Measurements from ENCODE around the gene DAGLA.

The DAGLA gene

GRCh38 chr11:61738776-61739175 is 58.6 kb downstream of the DAGLA start:
- H3K4me1 Mint-ChIP-seq (ENCODE audit: low read depth), result peaks cover 17% of the 10 kb centered on the region

GRCh38 chr11:61739413-61739812 is 59.2 kb downstream of the DAGLA start:
- no peaks in the 10 kb centered on the region for H3K9me3 Mint-ChIP-seq
- no peaks in the 10 kb centered on the region for H3K27me3 Mint-ChIP-seq
- no peak overlapping the region for H3K4me3 Mint-ChIP-seq
- H3K4me1 Mint-ChIP-seq (ENCODE audit: low read depth), result peaks cover 15% of the 10 kb centered on the region
- H3K27ac Mint-ChIP-seq, result peak overlapping the region; percentile 88
- peaks cover 100% of the 10 kb centered on the region for H3K36me3 Mint-ChIP-seq (ENCODE audit: low read depth)
- intact Hi-C loops (cut with micrococcal nuclease), result no loop called here

More at GRCh38 chr11:61738776-61739175, 58.6 kb downstream of the DAGLA start:
- H3K4me3 Mint-ChIP-seq, result no peak overlapping the region
- no peaks in the 10 kb centered on the region for H3K27me3 Mint-ChIP-seq
- H3K36me3 Mint-ChIP-seq (ENCODE audit: low read depth), result peaks cover 100% of the 10 kb centered on the region
- no peaks in the 10 kb centered on the region for H3K9me3 Mint-ChIP-seq
- H3K27ac Mint-ChIP-seq, result peak overlapping the region; percentile 88
- intact Hi-C loops (cut with micrococcal nuclease), result no loop called here

GRCh38 chr11:61739966-61740365 is 59.8 kb downstream of the DAGLA start:
- Mint-ChIP-seq H3K9me3 (no peaks in the 10 kb centered on the region), H3K27me3 (no peaks in the 10 kb centered on the region)
- intact Hi-C loops (cut with micrococcal nuclease), result no loop called here

GRCh38 chr11:61742391-61742790 is 62.2 kb downstream of the DAGLA start:
- H3K36me3 Mint-ChIP-seq (ENCODE audit: low read depth), result peaks cover 95% of the 10 kb centered on the region
- H3K9me3 Mint-ChIP-seq, result no peaks in the 10 kb centered on the region
- H3K4me1 Mint-ChIP-seq (ENCODE audit: low read depth), result peaks cover 17% of the 10 kb centered on the region
- peak overlapping the region; percentile 7 for H3K4me3 Mint-ChIP-seq
- intact Hi-C loops (cut with micrococcal nuclease), result no loop called here
- no peaks in the 10 kb centered on the region for H3K27me3 Mint-ChIP-seq
- peak overlapping the region; percentile 88 for H3K27ac Mint-ChIP-seq

More at GRCh38 chr11:61739966-61740365, 59.8 kb downstream of the DAGLA start:
- H3K4me3 Mint-ChIP-seq, result no peak overlapping the region
- H3K4me1 Mint-ChIP-seq (ENCODE audit: low read depth), result peaks cover 15% of the 10 kb centered on the region
- H3K36me3 Mint-ChIP-seq (ENCODE audit: low read depth), result peaks cover 100% of the 10 kb centered on the region
- peak overlapping the region; percentile 88 for H3K27ac Mint-ChIP-seq

- Mint-ChIP-seq H3K9me3 (no peaks in the 10 kb centered on the region), H3K27ac (peak overlapping the region; percentile 88)
Observed at GRCh38 chr11:61743486-61744095, 63.4 kb downstream of the DAGLA start.

GRCh38 chr11:61744181-61744580 is 64.0 kb downstream of the DAGLA start:
- intact Hi-C loops (cut with micrococcal nuclease), result no loop called here
- H3K36me3 Mint-ChIP-seq (ENCODE audit: low read depth), result peaks cover 77% of the 10 kb centered on the region
- peaks cover 8% of the 10 kb centered on the region for H3K27me3 Mint-ChIP-seq
- H3K4me1 Mint-ChIP-seq (ENCODE audit: low read depth), result peaks cover 35% of the 10 kb centered on the region
- peak overlapping the region; percentile 42 for H3K27ac Mint-ChIP-seq
- H3K9me3 Mint-ChIP-seq, result no peaks in the 10 kb centered on the region
- H3K4me3 Mint-ChIP-seq, result no peak overlapping the region

More at GRCh38 chr11:61743486-61744095, 63.4 kb downstream of the DAGLA start:
- peaks cover 83% of the 10 kb centered on the region for H3K36me3 Mint-ChIP-seq (ENCODE audit: low read depth)
- H3K27me3 Mint-ChIP-seq, result peaks cover 5% of the 10 kb centered on the region
- intact Hi-C loops (cut with micrococcal nuclease), result no loop called here
- no peak overlapping the region for H3K4me3 Mint-ChIP-seq
- H3K4me1 Mint-ChIP-seq (ENCODE audit: low read depth), result peaks cover 29% of the 10 kb centered on the region

- H3K9me3 Mint-ChIP-seq, result no peaks in the 10 kb centered on the region
- H3K4me1 Mint-ChIP-seq (ENCODE audit: low read depth), result peaks cover 40% of the 10 kb centered on the region
- H3K4me3 Mint-ChIP-seq, result no peak overlapping the region
- intact Hi-C loops (cut with micrococcal nuclease), result no loop called here
- peak overlapping the region; percentile 42 for H3K27ac Mint-ChIP-seq
- peaks cover 72% of the 10 kb centered on the region for H3K36me3 Mint-ChIP-seq (ENCODE audit: low read depth)
- peaks cover 13% of the 10 kb centered on the region for H3K27me3 Mint-ChIP-seq
Observed at GRCh38 chr11:61744609-61745156, 64.5 kb downstream of the DAGLA start.

- H3K27ac Mint-ChIP-seq, result no peak overlapping the region
- intact Hi-C loops (cut with micrococcal nuclease), result no loop called here
- peaks cover 48% of the 10 kb centered on the region for H3K4me1 Mint-ChIP-seq (ENCODE audit: low read depth)
- H3K27me3 Mint-ChIP-seq, result peaks cover 19% of the 10 kb centered on the region
- H3K4me3 Mint-ChIP-seq, result no peak overlapping the region
- peaks cover 59% of the 10 kb centered on the region for H3K36me3 Mint-ChIP-seq (ENCODE audit: low read depth)
- no peaks in the 10 kb centered on the region for H3K9me3 Mint-ChIP-seq
Observed at GRCh38 chr11:61745781-61746441, 65.7 kb downstream of the DAGLA start.

GRCh38 chr11:61746442-61747191 is 66.4 kb downstream of the DAGLA start:
- H3K9me3 Mint-ChIP-seq, result no peaks in the 10 kb centered on the region
- H3K27ac Mint-ChIP-seq, result no peak overlapping the region
- no peak overlapping the region for H3K4me3 Mint-ChIP-seq
- H3K4me1 Mint-ChIP-seq (ENCODE audit: low read depth), result peaks cover 52% of the 10 kb centered on the region
- intact Hi-C loops (cut with micrococcal nuclease), result no loop called here
- peaks cover 26% of the 10 kb centered on the region for H3K27me3 Mint-ChIP-seq
- H3K36me3 Mint-ChIP-seq (ENCODE audit: low read depth), result peaks cover 52% of the 10 kb centered on the region

- Mint-ChIP-seq H3K4me3 (no peak overlapping the region), H3K27ac (no peak overlapping the region), H3K4me1 (ENCODE audit: low read depth) (peaks cover 45% of the 10 kb centered on the region), H3K36me3 (ENCODE audit: low read depth) (peaks cover 45% of the 10 kb centered on the region), H3K9me3 (no peaks in the 10 kb centered on the region), H3K27me3 (peaks cover 30% of the 10 kb centered on the region)
- intact Hi-C loops (cut with micrococcal nuclease), result no loop called here
Observed at GRCh38 chr11:61747192-61747966, 67.2 kb downstream of the DAGLA start.

GRCh38 chr11:61747967-61748285 is 67.7 kb downstream of the DAGLA start:
- peaks cover 42% of the 10 kb centered on the region for H3K4me1 Mint-ChIP-seq (ENCODE audit: low read depth)

GRCh38 chr11:61749591-61750217 is 69.5 kb downstream of the DAGLA start:
- H3K27ac Mint-ChIP-seq, result no peak overlapping the region
- H3K27me3 Mint-ChIP-seq, result peaks cover 48% of the 10 kb centered on the region
- H3K36me3 Mint-ChIP-seq (ENCODE audit: low read depth), result peaks cover 22% of the 10 kb centered on the region
- H3K4me1 Mint-ChIP-seq (ENCODE audit: low read depth), result peaks cover 51% of the 10 kb centered on the region
- no peaks in the 10 kb centered on the region for H3K9me3 Mint-ChIP-seq
- intact Hi-C loops (cut with micrococcal nuclease), result no loop called here
- no peak overlapping the region for H3K4me3 Mint-ChIP-seq

More at GRCh38 chr11:61747967-61748285, 67.7 kb downstream of the DAGLA start:
- intact Hi-C loops (cut with micrococcal nuclease), result no loop called here
- Mint-ChIP-seq H3K9me3 (no peaks in the 10 kb centered on the region), H3K27me3 (peaks cover 33% of the 10 kb centered on the region), H3K27ac (no peak overlapping the region), H3K36me3 (ENCODE audit: low read depth) (peaks cover 39% of the 10 kb centered on the region), H3K4me3 (no peak overlapping the region)

- Mint-ChIP-seq H3K9me3 (no peaks in the 10 kb centered on the region), H3K27me3 (peaks cover 48% of the 10 kb centered on the region), H3K27ac (no peak overlapping the region), H3K4me3 (no peak overlapping the region), H3K4me1 (ENCODE audit: low read depth) (peaks cover 56% of the 10 kb centered on the region), H3K36me3 (ENCODE audit: low read depth) (peaks cover 11% of the 10 kb centered on the region)
- intact Hi-C loops (cut with micrococcal nuclease), result no loop called here
Observed at GRCh38 chr11:61750631-61751273, 70.6 kb downstream of the DAGLA start.

Data from dendritic cell treated with granulocyte-macrophage colony-stimulating factor and Interleukin-4, amounts not matched to agents 40 ng/mL and 50 ng/mL, for 4 days (primary cell).